ENCODE measurements around the gene IREB2. TPM values are rescaled to one million over a fixed set of nuclear protein-coding genes. Genes with fewer than 3 reads are reported as not detected.
A peak's percentile ranks its signal among the peaks of the same experiment; 100 is the strongest.

Gene IREB2
- total RNA-seq, 1 experiment from 2014 or later = 89.5 TPM

GRCh38 chr15:78455749-78456148 is 17.7 kb downstream of the IREB2 start (continued):
- TF ChIP-seq ZNF425 (CRISPR knock-in tag; conservative IDR thresholded peaks at IDR 0.05) = no peak
- no peak for TF ChIP-seq ZSCAN18 (CRISPR knock-in tag; IDR thresholded peaks at IDR 0.05)
- TF ChIP-seq ZBTB21 (CRISPR knock-in tag; IDR thresholded peaks at IDR 0.05; ENCODE audit: borderline replicate concordance) = no peak
- TF ChIP-seq NFE2L1 (CRISPR knock-in tag; IDR thresholded peaks at IDR 0.05) = no peak

DNA sequence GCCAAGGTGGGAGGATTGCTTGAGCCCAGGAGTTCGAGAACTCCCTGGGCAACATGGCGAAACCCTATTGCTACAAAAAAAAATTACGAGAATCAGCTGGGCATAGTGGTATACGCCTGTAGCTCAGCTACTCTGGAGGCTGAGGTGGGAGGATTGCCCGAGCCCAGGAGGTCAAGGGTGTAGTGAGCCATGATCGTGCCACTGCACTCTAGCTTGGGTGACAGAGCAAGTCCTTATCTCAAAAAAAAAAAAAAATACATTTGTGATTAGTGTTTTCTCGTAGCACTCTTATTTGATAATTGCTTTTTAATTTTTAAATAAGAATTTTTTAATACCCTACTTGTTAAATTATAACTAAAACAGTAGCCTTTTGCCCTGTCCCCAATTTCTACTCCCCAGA is 18.4 kb downstream of the IREB2 start:
- H3K9me3 Mint-ChIP-seq = no peaks in the 10 kb centered on the region; the same call in 1 of the 2 replicates
- no peaks in the 10 kb centered on the region; the same call in 1 of the 2 replicates for H3K36me3 Mint-ChIP-seq
- DNase-seq (ENCODE audit: low spot score) (no peak), ATAC-seq (no peak)
- no peak overlapping the region for H3K4me3 Mint-ChIP-seq
- POLR2A ChIA-PET = no interaction called here
- TF ChIP-seq ZSCAN18 (CRISPR knock-in tag; IDR thresholded peaks at IDR 0.05) = no peak
- no peak for TF ChIP-seq PREB (CRISPR knock-in tag; IDR thresholded peaks at IDR 0.05; ENCODE audit: borderline replicate concordance)
- no peaks in the 10 kb centered on the region for H3K27me3 Mint-ChIP-seq (ENCODE audit: low read depth)
- peaks cover 67% of the 10 kb centered on the region for H3K4me1 Mint-ChIP-seq
- H3K27ac Mint-ChIP-seq = no peak overlapping the region
- CTCF ChIA-PET = no interaction called here

- H3K27ac Mint-ChIP-seq = peak overlapping the region; percentile 77
- no peak for TF ChIP-seq E2F4 (CRISPR knock-in tag; IDR thresholded peaks at IDR 0.05; ENCODE audit: borderline replicate concordance, low read depth)
- TF ChIP-seq, protein P1, sequence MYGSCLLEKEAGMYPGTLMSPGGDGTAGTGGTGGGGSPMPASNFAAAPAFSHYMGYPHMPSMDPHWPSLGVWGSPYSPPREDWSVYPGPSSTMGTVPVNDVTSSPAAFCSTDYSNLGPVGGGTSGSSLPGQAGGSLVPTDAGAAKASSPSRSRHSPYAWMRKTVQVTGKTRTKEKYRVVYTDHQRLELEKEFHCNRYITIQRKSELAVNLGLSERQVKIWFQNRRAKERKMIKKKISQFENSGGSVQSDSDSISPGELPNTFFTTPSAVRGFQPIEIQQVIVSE (CRISPR knock-in tag; IDR thresholded peaks at IDR 0.05; ENCODE audit: borderline replicate concordance) = no peak
- TF ChIP-seq, protein P2, sequence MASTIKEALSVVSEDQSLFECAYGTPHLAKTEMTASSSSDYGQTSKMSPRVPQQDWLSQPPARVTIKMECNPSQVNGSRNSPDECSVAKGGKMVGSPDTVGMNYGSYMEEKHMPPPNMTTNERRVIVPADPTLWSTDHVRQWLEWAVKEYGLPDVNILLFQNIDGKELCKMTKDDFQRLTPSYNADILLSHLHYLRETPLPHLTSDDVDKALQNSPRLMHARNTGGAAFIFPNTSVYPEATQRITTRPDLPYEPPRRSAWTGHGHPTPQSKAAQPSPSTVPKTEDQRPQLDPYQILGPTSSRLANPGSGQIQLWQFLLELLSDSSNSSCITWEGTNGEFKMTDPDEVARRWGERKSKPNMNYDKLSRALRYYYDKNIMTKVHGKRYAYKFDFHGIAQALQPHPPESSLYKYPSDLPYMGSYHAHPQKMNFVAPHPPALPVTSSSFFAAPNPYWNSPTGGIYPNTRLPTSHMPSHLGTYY (CRISPR knock-in tag; IDR thresholded peaks at IDR 0.05) = no peak
- no peak for TF ChIP-seq ZNF232 (CRISPR knock-in tag; IDR thresholded peaks at IDR 0.05)
- TF ChIP-seq PREB (CRISPR knock-in tag; IDR thresholded peaks at IDR 0.05; ENCODE audit: borderline replicate concordance) = no peak
- no peak for TF ChIP-seq GRHL2 (CRISPR knock-in tag; IDR thresholded peaks at IDR 0.05; ENCODE audit: insufficient replicate concordance, severe bottlenecking)
- no peak for TF ChIP-seq ZBTB21 (CRISPR knock-in tag; IDR thresholded peaks at IDR 0.05; ENCODE audit: borderline replicate concordance)
- TF ChIP-seq TEAD4 (CRISPR knock-in tag; IDR thresholded peaks at IDR 0.05) = no peak
- TF ChIP-seq CREM (CRISPR knock-in tag; IDR thresholded peaks at IDR 0.05) = no peak
- no peak for TF ChIP-seq KAT7 (CRISPR knock-in tag; IDR thresholded peaks at IDR 0.05; ENCODE audit: borderline replicate concordance)
- TF ChIP-seq NFATC4 (CRISPR knock-in tag; IDR thresholded peaks at IDR 0.05) = no peak
- no peak for TF ChIP-seq CREB1 (CRISPR knock-in tag; IDR thresholded peaks at IDR 0.05)
- no peak for TF ChIP-seq JUN (CRISPR knock-in tag; IDR thresholded peaks at IDR 0.05)
- TF ChIP-seq MXD4 (CRISPR knock-in tag; IDR thresholded peaks at IDR 0.05; ENCODE audit: borderline replicate concordance) = no peak
Measured at GRCh38 chr15:78457101-78457500, 19.1 kb downstream of the IREB2 start.

More at GRCh38 chr15:78457101-78457500, 19.1 kb downstream of the IREB2 start:
- CTCF ChIA-PET = interaction anchor here (1.6 kb wide), 1 partner anchor 25 kb away, joined by 4 read pairs; no protein-coding TSS in a partner anchor
- Mint-ChIP-seq H3K36me3 (no peaks in the 10 kb centered on the region; the same call in 1 of the 2 replicates), H3K4me3 (no peak overlapping the region), H3K9me3 (no peaks in the 10 kb centered on the region; the same call in 1 of the 2 replicates), H3K4me1 (peaks cover 68% of the 10 kb centered on the region), H3K27me3 (ENCODE audit: low read depth) (no peaks in the 10 kb centered on the region)
- DNase-seq (ENCODE audit: low spot score) = no peak
- no peak for ATAC-seq
- POLR2A ChIA-PET = no interaction called here

All from WTC11 (cell line).